Hematopoietic multipotent progenitor cell treated with erythropoietin and hydrocortisone succinate and interleukin-3 and kit ligand, for 8 days (in vitro differentiated cells): Measurements from ENCODE around the gene HNRNPU.

Source experiments
- DNase-seq: peaks from one replicate; pipeline ENCODE4 v3.0.0-alpha.2; 2015

Gene HNRNPU

GRCh38 chr1:244800821-244801220 lies 63.5 kb downstream of the HNRNPU start:
- no peak for DNase-seq
